IMR-90 (cell line): Measurements from ENCODE around the gene IBA57. TPM values are rescaled to one million over a fixed set of nuclear protein-coding genes. Genes with fewer than 3 reads are reported as not detected.

Experiments used
- ATAC-seq: fragments of 200-7000 bp; cut with Tn5 transposase; 2 replicates; pipeline ENCODE4 v1.9.1; 2020; ENCODE audit warnings: low read depth, mild to moderate bottlenecking, moderate library complexity
- BruUV-seq: library from RNA; stranded (reverse); fragments of 400-500 nt; replicated peaks from 2 replicates; lab custom pipeline; 2021; lab: Mats Ljungman, UMichigan
- CTCF ChIA-PET: fragments of 300-600 bp; formaldehyde crosslinking; extraction: SDS; loops from one replicate; lab custom pipeline; 2021; ENCODE audit warnings: antibody characterized with exemption; lab: Yijun Ruan, JAX
- POLR2A ChIA-PET: fragments of 300-600 bp; sonication (Branson Sonifier 250); formaldehyde crosslinking; loops from one replicate; lab custom pipeline; 2022; ENCODE audit warnings: antibody characterized with exemption; ENCODE audit not compliant: unreplicated experiment; lab: Charles Lee
- DNase-seq: peaks from one replicate; pipeline ENCODE4 v3.0.0; 2013
- H2AFZ ChIP-seq: replicated peaks from 2 replicates; pipeline ENCODE3; 2013; ENCODE audit warnings: low read length, mild to moderate bottlenecking; ENCODE audit not compliant: poor library complexity
- H2AK5ac ChIP-seq: 2 replicates; pipeline ENCODE4 v1.6.1; 2013; ENCODE audit warnings: low read depth, low read length, inconsistent platforms
- H2AK9ac ChIP-seq: replicated peaks from 2 replicates; pipeline ENCODE3; 2013; ENCODE audit warnings: mild to moderate bottlenecking, low read depth, low read length, moderate library complexity; ENCODE audit not compliant: poor library complexity
- H2BK120ac ChIP-seq: 2 replicates; pipeline ENCODE4 v1.6.1; 2013; ENCODE audit warnings: low read depth, low read length, inconsistent platforms
- H2BK15ac ChIP-seq: 3 replicates; pipeline ENCODE4 v1.6.1; 2013; ENCODE audit warnings: low read depth, low read length, inconsistent platforms
- H2BK20ac ChIP-seq: 2 replicates; pipeline ENCODE4 v1.6.1; 2013; ENCODE audit warnings: low read depth, mild to moderate bottlenecking, inconsistent platforms, low read length, moderate library complexity
- H2BK5ac ChIP-seq: 2 replicates; pipeline ENCODE4 v1.6.1; 2013; ENCODE audit warnings: mild to moderate bottlenecking, low read depth, low read length, inconsistent platforms; ENCODE audit not compliant: poor library complexity, severe bottlenecking
- H3K14ac ChIP-seq: replicated peaks from 2 replicates; pipeline ENCODE4 v1.6.1; 2013; ENCODE audit warnings: low read depth, low read length, inconsistent platforms
- H3K18ac ChIP-seq: 2 replicates; pipeline ENCODE4 v1.6.1; 2013; ENCODE audit warnings: low read depth, low read length, control low read depth
- H3K23ac ChIP-seq: 2 replicates; pipeline ENCODE4 v1.6.1; 2013; ENCODE audit warnings: low read depth, low read length, inconsistent platforms
- H3K27ac ChIP-seq: 2 replicates; pipeline ENCODE4 v1.5.1; 2013; ENCODE audit warnings: mild to moderate bottlenecking, control low read depth, low read length; ENCODE audit not compliant: insufficient read depth
- H3K27me3 ChIP-seq: 2 replicates; pipeline ENCODE4 v1.6.1; 2013; ENCODE audit warnings: low read length; ENCODE audit not compliant: control insufficient read depth, insufficient read depth
- H3K36me3 ChIP-seq: 2 replicates; pipeline ENCODE4 v1.6.1; 2013; ENCODE audit warnings: low read length, mixed read lengths; ENCODE audit not compliant: control insufficient read depth, insufficient read depth
- H3K4ac ChIP-seq: 2 replicates; pipeline ENCODE4 v1.6.1; 2013; ENCODE audit warnings: low read depth, low read length, inconsistent platforms
- H3K4me1 ChIP-seq: 2 replicates; pipeline ENCODE4 v1.6.1; 2013; ENCODE audit warnings: low read length, mixed read lengths; ENCODE audit not compliant: control insufficient read depth, insufficient read depth
- H3K4me2 ChIP-seq: 2 replicates; pipeline ENCODE4 v1.6.1; 2013; ENCODE audit warnings: low read depth, mild to moderate bottlenecking, control low read depth, low read length, moderate library complexity
- H3K4me3 ChIP-seq: 2 replicates; pipeline ENCODE4 v1.5.1; 2013; ENCODE audit warnings: low read depth, mild to moderate bottlenecking, control low read depth, low read length, moderate library complexity; ENCODE audit not compliant: insufficient read depth
- H3K56ac ChIP-seq: 2 replicates; pipeline ENCODE4 v1.6.1; 2013; ENCODE audit warnings: low read length, inconsistent platforms; ENCODE audit not compliant: insufficient read depth; ENCODE audit errors: extremely low read depth
- H3K79me1 ChIP-seq, 2 experiments: 2 replicates each; pipeline ENCODE4 v1.6.1; 2013; ENCODE audit warnings: low read length in 2 of 2, inconsistent platforms in 1 of 2, low read depth in 1 of 2
- H3K9ac ChIP-seq: 2 replicates; pipeline ENCODE4 v1.6.1; 2013; ENCODE audit warnings: low read depth, low read length, control low read depth
- H3K9me1 ChIP-seq: 2 replicates; pipeline ENCODE4 v1.6.1; 2013; ENCODE audit warnings: low read length, inconsistent platforms; ENCODE audit not compliant: insufficient read depth
- H3K9me3 ChIP-seq: 2 replicates; pipeline ENCODE4 v1.6.1; 2013; ENCODE audit warnings: low read length; ENCODE audit not compliant: control insufficient read depth, insufficient read depth
- H4K20me1 ChIP-seq: 2 replicates; pipeline ENCODE4 v1.6.1; 2013; ENCODE audit warnings: low read length, inconsistent platforms; ENCODE audit not compliant: insufficient read depth
- H4K5ac ChIP-seq: 2 replicates; pipeline ENCODE4 v1.6.1; 2013; ENCODE audit warnings: mild to moderate bottlenecking, low read depth, low read length, control low read depth
- H4K8ac ChIP-seq, 2 experiments: 2 replicates each; pipeline ENCODE4 v1.6.1; 2013; ENCODE audit warnings: low read depth in 2 of 2, low read length in 2 of 2, control low read depth in 1 of 2, inconsistent platforms in 1 of 2
- H4K91ac ChIP-seq: 2 replicates; pipeline ENCODE4 v1.6.1; 2013; ENCODE audit warnings: low read depth, low read length, inconsistent platforms; ENCODE audit not compliant: insufficient read depth
- BHLHE40 ChIP-seq: fragments of 150-350 bp; IDR thresholded peaks from 2 replicates; pipeline ENCODE4 v1.6.1; 2016; ENCODE audit warnings: mild to moderate bottlenecking, low read depth, low read length
- CEBPB ChIP-seq: IDR thresholded peaks from 2 replicates; pipeline ENCODE4 v1.6.1; 2012; ENCODE audit warnings: low read depth, low read length, improper control_type of control experiment
- CHD1 ChIP-seq: IDR thresholded peaks from 2 replicates; pipeline ENCODE4 v1.6.1; 2012; ENCODE audit warnings: low read depth, low read length, improper control_type of control experiment
- FOS ChIP-seq: fragments of 150-350 bp; IDR thresholded peaks from 2 replicates; pipeline ENCODE4 v1.6.1; 2016; ENCODE audit warnings: low read depth, low read length
- MAFK ChIP-seq: IDR thresholded peaks from 2 replicates; pipeline ENCODE4 v1.6.1; 2012; ENCODE audit warnings: low read depth, low read length, improper control_type of control experiment
- MAZ ChIP-seq: IDR thresholded peaks from 2 replicates; pipeline ENCODE4 v1.6.1; 2012; ENCODE audit warnings: low read depth, mild to moderate bottlenecking, low read length, improper control_type of control experiment, moderate library complexity, borderline replicate concordance
- MXI1 ChIP-seq: IDR thresholded peaks from 2 replicates; pipeline ENCODE4 v1.6.1; 2012; ENCODE audit warnings: low read depth, mild to moderate bottlenecking, low read length, moderate library complexity, borderline replicate concordance
- NFE2L2 ChIP-seq: fragments of 150-350 bp; IDR thresholded peaks from 2 replicates; pipeline ENCODE4 v1.6.1; 2016; ENCODE audit warnings: low read depth, mild to moderate bottlenecking, low read length
- POLR2A ChIP-seq: IDR thresholded peaks from 2 replicates; pipeline ENCODE4 v1.6.1; 2012; ENCODE audit warnings: mild to moderate bottlenecking, low read depth, low read length
- RAD21 ChIP-seq: IDR thresholded peaks from 2 replicates; pipeline ENCODE4 v1.6.1; 2012; ENCODE audit warnings: low read length, improper control_type of control experiment
- RCOR1 ChIP-seq: IDR thresholded peaks from 2 replicates; pipeline ENCODE4 v1.6.1; 2012; ENCODE audit warnings: mild to moderate bottlenecking, low read length, improper control_type of control experiment; ENCODE audit not compliant: insufficient replicate concordance
- RFX5 ChIP-seq: IDR thresholded peaks from 2 replicates; pipeline ENCODE4 v1.8.0; 2012; ENCODE audit warnings: low read depth, mild to moderate bottlenecking, low read length, moderate library complexity
- SMC3 ChIP-seq: fragments of 150-350 bp; IDR thresholded peaks from 2 replicates; pipeline ENCODE4 v1.6.1; 2016; ENCODE audit warnings: low read depth, mild to moderate bottlenecking, antibody characterized with exemption, low read length, moderate library complexity
- USF2 ChIP-seq: fragments of 150-350 bp; IDR thresholded peaks from 2 replicates; pipeline ENCODE4 v1.6.1; 2017; ENCODE audit warnings: mild to moderate bottlenecking, antibody characterized with exemption, low read length, low read depth
- WGBS, 2 experiments: methylation state at CpG; one replicate each; pipeline versions ENCODE4 v1.1.5 to v1.1.7; 2013; ENCODE audit warnings: missing lambda C conversion rate in 2 of 2; ENCODE audit not compliant: insufficient read length in 1 of 2; ENCODE audit errors: extremely low coverage in 2 of 2; 5-methylcytosine and 5-hydroxymethylcytosine counted together
- dilution Hi-C: fragments of 300-500 bp; cut with HindIII; formaldehyde crosslinking; loops from one replicate; pipeline ENCODE4 v1.14.3; 2018; ENCODE audit warnings: low sequenced_read_pairs; ENCODE audit not compliant: unreplicated experiment
- in situ Hi-C: fragments of 300-500 bp; cut with MboI; formaldehyde crosslinking; loops from 3 replicates; pipeline ENCODE4 v1.14.3; 2019; ENCODE audit warnings: low sequenced_read_pairs, inconsistent platforms, mixed read lengths
- intact Hi-C: fragments of 100-400 bp; cut with micrococcal nuclease; formaldehyde crosslinking; loops from 2 replicates; pipeline ENCODE4 v1.10.0; 2022
- polyA plus RNA-seq, 3 experiments: library from polyadenylated mRNA; depleted of rRNA; stranded (reverse); fragments of >200 nt; gene quantifications; 2 replicates each; pipeline ENCODE4 v1.2.3, GENCODE V29; 2012; ENCODE audit warnings: low replicate concordance in 1 of 3
- total RNA-seq: library from RNA; depleted of rRNA; stranded (reverse); fragments of >200 nt; gene quantifications from 2 replicates; pipeline ENCODE4 v1.2.3, GENCODE V29; 2012
- TF ChIP-seq, protein P1 (sequence below): conservative IDR thresholded peaks from 2 replicates; pipeline ENCODE4 v1.5.1; 2012; ENCODE audit warnings: mild to moderate bottlenecking, low read depth, low read length, improper control_type of control experiment
- TF ChIP-seq, protein P2 (sequence below): fragments of 150-350 bp; IDR thresholded peaks from 2 replicates; pipeline ENCODE4 v1.6.1; 2016; ENCODE audit warnings: low read depth, mild to moderate bottlenecking, low read length, moderate library complexity, borderline replicate concordance

Gene IBA57
- total and polyA plus RNA-seq, 2 of the 4 experiments (the other 2 are of a cell fraction): 2.0 to 2.6 TPM

DNA sequence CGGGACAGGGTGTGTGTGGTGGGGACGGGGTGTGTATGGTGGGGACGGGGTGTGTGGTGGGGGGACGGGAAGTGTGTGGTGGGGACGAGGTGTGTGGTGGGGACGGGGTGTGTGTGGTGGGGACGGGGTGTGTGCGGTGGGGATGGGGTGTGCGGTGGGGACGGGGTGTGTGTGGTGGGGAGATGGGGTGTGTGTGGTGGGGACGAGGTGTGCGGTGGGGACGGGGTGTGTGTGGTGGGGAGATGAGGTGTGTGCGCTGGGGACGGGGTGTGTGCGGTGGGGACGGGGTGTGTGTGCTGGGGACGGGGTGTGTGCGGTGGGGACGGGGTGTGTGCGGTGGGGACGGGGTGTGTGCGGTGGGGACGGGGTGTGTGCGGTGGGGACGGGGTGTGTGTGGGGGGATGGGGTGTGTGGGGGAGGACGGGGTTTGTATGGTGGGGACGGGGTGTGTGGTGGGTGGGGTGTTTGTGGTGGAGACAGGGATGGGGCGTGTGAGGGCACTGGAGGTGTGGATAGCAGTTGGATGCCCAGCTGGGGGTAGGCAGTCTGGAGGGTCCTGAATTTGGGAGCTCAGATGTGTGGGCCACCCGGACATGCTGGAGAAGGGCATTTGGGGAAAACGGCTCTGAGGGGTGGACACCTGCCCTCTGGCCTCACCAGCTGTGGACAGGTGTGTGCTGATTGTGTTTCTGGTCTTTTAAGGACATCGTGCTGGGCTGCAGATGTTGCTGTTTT, 16.9 kb downstream of the IBA57 start:
- H3K27ac ChIP-seq: no peak overlapping the region
- no peak overlapping the region for H2BK5ac ChIP-seq
- dilution Hi-C loops (no loop called here), intact Hi-C loops (no loop called here), in situ Hi-C loops (no loop called here)
- H4K20me1 ChIP-seq: no peaks in the 10 kb centered on the region
- no TSS peak for BruUV-seq
- no peak overlapping the region for H4K5ac ChIP-seq
- no peak overlapping the region for H2BK120ac ChIP-seq
- no peak overlapping the region for H4K8ac ChIP-seq
- TF ChIP-seq RFX5 (no peak), BHLHE40 (no peak), MAFK (no peak), RAD21 (no peak), MXI1 (no peak), CHD1 (no peak), MAZ (no peak), POLR2A (no peak), NFE2L2 (no peak), USF2 (no peak), FOS (no peak), SMC3 (no peak), CEBPB (no peak), RCOR1 (no peak)
- TF ChIP-seq, protein P1, sequence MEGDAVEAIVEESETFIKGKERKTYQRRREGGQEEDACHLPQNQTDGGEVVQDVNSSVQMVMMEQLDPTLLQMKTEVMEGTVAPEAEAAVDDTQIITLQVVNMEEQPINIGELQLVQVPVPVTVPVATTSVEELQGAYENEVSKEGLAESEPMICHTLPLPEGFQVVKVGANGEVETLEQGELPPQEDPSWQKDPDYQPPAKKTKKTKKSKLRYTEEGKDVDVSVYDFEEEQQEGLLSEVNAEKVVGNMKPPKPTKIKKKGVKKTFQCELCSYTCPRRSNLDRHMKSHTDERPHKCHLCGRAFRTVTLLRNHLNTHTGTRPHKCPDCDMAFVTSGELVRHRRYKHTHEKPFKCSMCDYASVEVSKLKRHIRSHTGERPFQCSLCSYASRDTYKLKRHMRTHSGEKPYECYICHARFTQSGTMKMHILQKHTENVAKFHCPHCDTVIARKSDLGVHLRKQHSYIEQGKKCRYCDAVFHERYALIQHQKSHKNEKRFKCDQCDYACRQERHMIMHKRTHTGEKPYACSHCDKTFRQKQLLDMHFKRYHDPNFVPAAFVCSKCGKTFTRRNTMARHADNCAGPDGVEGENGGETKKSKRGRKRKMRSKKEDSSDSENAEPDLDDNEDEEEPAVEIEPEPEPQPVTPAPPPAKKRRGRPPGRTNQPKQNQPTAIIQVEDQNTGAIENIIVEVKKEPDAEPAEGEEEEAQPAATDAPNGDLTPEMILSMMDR: no peak
- TF ChIP-seq, protein P2, sequence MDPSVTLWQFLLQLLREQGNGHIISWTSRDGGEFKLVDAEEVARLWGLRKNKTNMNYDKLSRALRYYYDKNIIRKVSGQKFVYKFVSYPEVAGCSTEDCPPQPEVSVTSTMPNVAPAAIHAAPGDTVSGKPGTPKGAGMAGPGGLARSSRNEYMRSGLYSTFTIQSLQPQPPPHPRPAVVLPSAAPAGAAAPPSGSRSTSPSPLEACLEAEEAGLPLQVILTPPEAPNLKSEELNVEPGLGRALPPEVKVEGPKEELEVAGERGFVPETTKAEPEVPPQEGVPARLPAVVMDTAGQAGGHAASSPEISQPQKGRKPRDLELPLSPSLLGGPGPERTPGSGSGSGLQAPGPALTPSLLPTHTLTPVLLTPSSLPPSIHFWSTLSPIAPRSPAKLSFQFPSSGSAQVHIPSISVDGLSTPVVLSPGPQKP: no peak
- no peaks in the 10 kb centered on the region for H3K27me3 ChIP-seq
- H3K4me3 ChIP-seq: no peak overlapping the region
- H2AK5ac ChIP-seq: no peak overlapping the region
- no peak overlapping the region for H3K4me2 ChIP-seq
- no peak overlapping the region for H2BK20ac ChIP-seq
- H3K14ac ChIP-seq: no peak overlapping the region
- no peak overlapping the region for H2AK9ac ChIP-seq
- CTCF ChIA-PET: no interaction called here
- H3K79me1 ChIP-seq: peaks cover 6 to 14% of the 10 kb centered on the region in 2 experiments; a peak in 3 of 4 replicates
- no peak for ATAC-seq
- no peak overlapping the region for H4K91ac ChIP-seq
- peaks cover 18% of the 10 kb centered on the region for H3K9me1 ChIP-seq
- H2BK15ac ChIP-seq: no peak overlapping the region
- no peak overlapping the region for H3K9ac ChIP-seq
- H3K56ac ChIP-seq: no peak overlapping the region
- no peak for DNase-seq
- no peak overlapping the region for H3K18ac ChIP-seq
- H3K4me1 ChIP-seq: peaks cover 11% of the 10 kb centered on the region
- no peak overlapping the region for H3K4ac ChIP-seq
- H3K9me3 ChIP-seq: 0 out of 2 replicates have a peak, but pooled peaks cover 2% of the 10 kb centered on the region
- WGBS, 2 experiments: 93 to 100% methylated on average over 3 to 7 of the region's 32 CpGs
- no peaks in the 10 kb centered on the region for H3K36me3 ChIP-seq
- H3K23ac ChIP-seq: no peak overlapping the region
- POLR2A ChIA-PET: no interaction called here
- H2AFZ ChIP-seq: no peak overlapping the region
